HepG2 (cell line): ENCODE results near the gene TP53TG5. TPM values are rescaled to one million over a fixed set of nuclear protein-coding genes. Genes with fewer than 3 reads are reported as not detected.

Source experiments
- BHLHE40 ChIP-seq: IDR thresholded peaks from 2 replicates; pipeline ENCODE4 v1.6.1; 2011; ENCODE audit warnings: low read length, improper control_type of control experiment
- CBFB ChIP-seq: sonication (generic); formaldehyde crosslinking; IDR thresholded peaks from 2 replicates; pipeline ENCODE4 v1.4.0; 2020; ENCODE audit warnings: missing genetic modification reagents
- FOXO4 ChIP-seq: sonication (generic); formaldehyde crosslinking; conservative IDR thresholded peaks from 2 replicates; pipeline ENCODE4 v1.8.1; 2023; ENCODE audit warnings: missing genetic modification reagents
- HOXA3 ChIP-seq: sonication (generic); formaldehyde crosslinking; IDR thresholded peaks from 2 replicates; pipeline ENCODE4 v1.5.0; 2020; ENCODE audit warnings: missing genetic modification reagents
- NFKB2 ChIP-seq: sonication (generic); formaldehyde crosslinking; IDR thresholded peaks from 2 replicates; pipeline ENCODE4 v1.4.0; 2020; ENCODE audit warnings: missing genetic modification reagents, borderline replicate concordance
- PLRG1 ChIP-seq: fragments of 450-650 bp; conservative IDR thresholded peaks from 2 replicates; pipeline ENCODE4 v1.6.1; 2016
- REPIN1 ChIP-seq: sonication (generic); formaldehyde crosslinking; IDR thresholded peaks from 2 replicates; pipeline ENCODE4 v1.8.0; 2022; ENCODE audit warnings: missing genetic modification reagents, low read depth, mild to moderate bottlenecking, borderline replicate concordance
- YEATS4 ChIP-seq: sonication (generic); formaldehyde crosslinking; IDR thresholded peaks from 2 replicates; pipeline ENCODE4 v1.4.0; 2020; ENCODE audit warnings: missing genetic modification reagents, borderline replicate concordance
- ZNF451 ChIP-seq: sonication (generic); formaldehyde crosslinking; IDR thresholded peaks from 2 replicates; pipeline ENCODE4 v1.5.0; 2020; ENCODE audit warnings: mild to moderate bottlenecking, missing genetic modification reagents
- ZNF589 ChIP-seq: sonication (generic); formaldehyde crosslinking; conservative IDR thresholded peaks from 2 replicates; pipeline ENCODE4 v1.8.0; 2022; ENCODE audit warnings: mild to moderate bottlenecking, moderate library complexity, missing genetic modification reagents
- ZNF879 ChIP-seq: sonication (generic); formaldehyde crosslinking; IDR thresholded peaks from 2 replicates; pipeline ENCODE4 v1.8.1; 2023; ENCODE audit warnings: missing genetic modification reagents
- polyA plus RNA-seq, 8 experiments: library from polyadenylated mRNA; depleted of rRNA in 3 of 8; stranded (reverse) in 7 of 8; unstranded in 1 of 8; fragments of >200 nt; fragmentation: Illumina TruSeq in 4 of 8; extraction: Trizol in 4 of 8; gene quantifications; 2 replicates each; pipeline versions ENCODE4 v1.2.1 to v1.2.3, GENCODE V29; 2011 to 2016; ENCODE audit warnings: low read depth in 4 of 8, missing spikeins in 1 of 8, mixed read lengths in 1 of 8; ENCODE audit not compliant: insufficient read depth in 1 of 8
- total RNA-seq, 5 experiments: library from RNA; depleted of rRNA; stranded (reverse); fragments of >200 nt; fragmentation: Illumina TruSeq; extraction: Trizol; gene quantifications; 2 replicates each; pipeline ENCODE4 v1.2.3, GENCODE V29; 2016; ENCODE audit warnings: low read depth in 1 of 5
- TF ChIP-seq, protein P1 (sequence below): sonication (generic); formaldehyde crosslinking; IDR thresholded peaks from 2 replicates; pipeline ENCODE4 v1.8.1; 2023; ENCODE audit warnings: mild to moderate bottlenecking, inconsistent platforms, moderate library complexity, missing genetic modification reagents, borderline replicate concordance
- TF ChIP-seq, protein P2 (sequence below): sonication (generic); formaldehyde crosslinking; IDR thresholded peaks from 2 replicates; pipeline ENCODE4 v1.4.0; 2020; ENCODE audit warnings: missing genetic modification reagents
- TF ChIP-seq, protein P3 (sequence below), 2 experiments: sonication (generic) in 1 of 2; formaldehyde crosslinking in 1 of 2; IDR thresholded peaks; 2 replicates each; pipeline versions ENCODE4 v1.4.0 to v1.6.1; 2016 to 2020; ENCODE audit warnings: borderline replicate concordance in 1 of 2, low read depth in 1 of 2, mild to moderate bottlenecking in 1 of 2, missing genetic modification reagents in 1 of 2

The TP53TG5 gene
- total and polyA plus RNA-seq, 2 of the 13 experiments (the other 11 are each of a cell fraction or from before 2014, with no cell fraction given): 0.11 TPM; not detected in 1

DNA sequence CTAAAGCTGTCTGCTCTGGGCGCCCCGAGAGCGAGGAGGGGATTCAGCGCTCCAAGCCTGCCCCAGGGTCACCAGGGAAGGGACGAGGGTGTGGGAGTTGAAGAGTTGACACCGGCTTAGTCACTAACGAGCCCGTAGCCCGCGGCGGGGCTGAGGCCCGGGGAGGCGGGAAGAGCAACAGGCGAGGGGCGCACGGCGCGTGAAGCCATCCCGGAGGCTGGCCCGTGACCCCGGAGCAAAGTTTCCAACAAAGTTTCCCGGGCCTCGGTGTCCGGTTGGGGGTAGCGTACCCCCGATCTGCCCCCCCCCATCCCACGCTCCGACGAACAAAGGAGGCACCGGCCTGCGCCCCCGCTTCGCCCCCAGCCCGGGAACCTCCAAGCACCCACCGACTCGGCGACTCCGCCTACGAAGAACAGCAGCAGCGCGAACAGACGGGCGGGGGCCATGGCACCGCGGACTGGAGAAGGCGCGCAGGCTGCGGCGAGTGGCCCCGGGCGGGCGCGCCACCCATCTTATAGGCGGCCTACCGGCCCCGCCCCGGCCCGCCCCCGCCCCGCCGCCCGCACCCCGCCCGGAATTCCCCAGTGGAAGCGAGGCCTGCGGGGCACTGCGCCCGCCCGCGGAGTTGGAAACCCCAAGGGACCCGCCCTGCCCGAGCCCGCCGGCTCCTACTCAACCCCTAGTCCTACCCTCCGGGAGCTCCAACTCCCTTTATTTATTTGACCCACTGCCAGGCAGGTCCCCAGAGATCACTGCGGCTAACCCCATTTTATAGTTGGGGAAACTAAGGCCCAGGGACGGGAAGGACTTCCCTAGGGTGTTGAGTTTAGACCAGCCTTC, 30.0 kb downstream of the TP53TG5 start, which contains the start of gene SDC4 (continued):
- TF ChIP-seq FOXO4 (CRISPR knock-in tag) (0 out of 2 replicates have a peak, but pooled peaks have one; percentile 92), ZNF589 (CRISPR knock-in tag) (0 out of 2 replicates have a peak, but pooled peaks have one; percentile 36), BHLHE40 (no peak; the same call in 1 of the 2 replicates), PLRG1 (no peak), ZNF451 (CRISPR knock-in tag) (0 out of 2 replicates have a peak, but pooled peaks have one; percentile 55), HOXA3 (CRISPR knock-in tag) (peak; percentile 70; the same call in 1 of the 2 replicates), YEATS4 (CRISPR knock-in tag) (peak; percentile 18; the same call in 1 of the 2 replicates), CBFB (peak; percentile 60), REPIN1 (CRISPR knock-in tag) (peak; percentile 41; the same call in 1 of the 2 replicates), ZNF879 (CRISPR knock-in tag) (0 out of 2 replicates have a peak, but pooled peaks have one; percentile 30), NFKB2 (peak; percentile 72; the same call in 1 of the 2 replicates)
- TF ChIP-seq, protein P1, sequence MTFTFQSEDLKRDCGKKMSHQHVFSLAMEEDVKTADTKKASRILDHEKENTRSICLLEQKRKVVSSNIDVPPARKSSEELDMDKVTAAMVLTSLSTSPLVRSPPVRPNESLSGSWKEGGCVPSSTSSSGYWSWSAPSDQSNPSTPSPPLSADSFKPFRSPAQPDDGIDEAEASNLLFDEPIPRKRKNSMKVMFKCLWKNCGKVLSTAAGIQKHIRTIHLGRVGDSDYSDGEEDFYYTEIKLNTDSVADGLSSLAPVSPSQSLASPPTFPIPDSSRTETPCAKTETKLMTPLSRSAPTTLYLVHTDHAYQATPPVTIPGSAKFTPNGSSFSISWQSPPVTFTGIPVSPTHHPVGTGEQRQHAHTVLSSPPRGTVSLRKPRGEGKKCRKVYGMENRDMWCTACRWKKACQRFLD (CRISPR knock-in tag): peak; percentile 71
- TF ChIP-seq, protein P2, sequence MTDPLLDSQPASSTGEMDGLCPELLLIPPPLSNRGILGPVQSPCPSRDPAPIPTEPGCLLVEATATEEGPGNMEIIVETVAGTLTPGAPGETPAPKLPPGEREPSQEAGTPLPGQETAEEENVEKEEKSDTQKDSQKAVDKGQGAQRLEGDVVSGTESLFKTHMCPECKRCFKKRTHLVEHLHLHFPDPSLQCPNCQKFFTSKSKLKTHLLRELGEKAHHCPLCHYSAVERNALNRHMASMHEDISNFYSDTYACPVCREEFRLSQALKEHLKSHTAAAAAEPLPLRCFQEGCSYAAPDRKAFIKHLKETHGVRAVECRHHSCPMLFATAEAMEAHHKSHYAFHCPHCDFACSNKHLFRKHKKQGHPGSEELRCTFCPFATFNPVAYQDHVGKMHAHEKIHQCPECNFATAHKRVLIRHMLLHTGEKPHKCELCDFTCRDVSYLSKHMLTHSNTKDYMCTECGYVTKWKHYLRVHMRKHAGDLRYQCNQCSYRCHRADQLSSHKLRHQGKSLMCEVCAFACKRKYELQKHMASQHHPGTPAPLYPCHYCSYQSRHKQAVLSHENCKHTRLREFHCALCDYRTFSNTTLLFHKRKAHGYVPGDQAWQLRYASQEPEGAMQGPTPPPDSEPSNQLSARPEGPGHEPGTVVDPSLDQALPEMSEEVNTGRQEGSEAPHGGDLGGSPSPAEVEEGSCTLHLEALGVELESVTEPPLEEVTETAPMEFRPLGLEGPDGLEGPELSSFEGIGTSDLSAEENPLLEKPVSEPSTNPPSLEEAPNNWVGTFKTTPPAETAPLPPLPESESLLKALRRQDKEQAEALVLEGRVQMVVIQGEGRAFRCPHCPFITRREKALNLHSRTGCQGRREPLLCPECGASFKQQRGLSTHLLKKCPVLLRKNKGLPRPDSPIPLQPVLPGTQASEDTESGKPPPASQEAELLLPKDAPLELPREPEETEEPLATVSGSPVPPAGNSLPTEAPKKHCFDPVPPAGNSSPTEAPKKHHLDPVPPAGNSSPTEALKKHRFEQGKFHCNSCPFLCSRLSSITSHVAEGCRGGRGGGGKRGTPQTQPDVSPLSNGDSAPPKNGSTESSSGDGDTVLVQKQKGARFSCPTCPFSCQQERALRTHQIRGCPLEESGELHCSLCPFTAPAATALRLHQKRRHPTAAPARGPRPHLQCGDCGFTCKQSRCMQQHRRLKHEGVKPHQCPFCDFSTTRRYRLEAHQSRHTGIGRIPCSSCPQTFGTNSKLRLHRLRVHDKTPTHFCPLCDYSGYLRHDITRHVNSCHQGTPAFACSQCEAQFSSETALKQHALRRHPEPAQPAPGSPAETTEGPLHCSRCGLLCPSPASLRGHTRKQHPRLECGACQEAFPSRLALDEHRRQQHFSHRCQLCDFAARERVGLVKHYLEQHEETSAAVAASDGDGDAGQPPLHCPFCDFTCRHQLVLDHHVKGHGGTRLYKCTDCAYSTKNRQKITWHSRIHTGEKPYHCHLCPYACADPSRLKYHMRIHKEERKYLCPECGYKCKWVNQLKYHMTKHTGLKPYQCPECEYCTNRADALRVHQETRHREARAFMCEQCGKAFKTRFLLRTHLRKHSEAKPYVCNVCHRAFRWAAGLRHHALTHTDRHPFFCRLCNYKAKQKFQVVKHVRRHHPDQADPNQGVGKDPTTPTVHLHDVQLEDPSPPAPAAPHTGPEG (CRISPR knock-in tag): peak; percentile 84
- TF ChIP-seq, protein P3, sequence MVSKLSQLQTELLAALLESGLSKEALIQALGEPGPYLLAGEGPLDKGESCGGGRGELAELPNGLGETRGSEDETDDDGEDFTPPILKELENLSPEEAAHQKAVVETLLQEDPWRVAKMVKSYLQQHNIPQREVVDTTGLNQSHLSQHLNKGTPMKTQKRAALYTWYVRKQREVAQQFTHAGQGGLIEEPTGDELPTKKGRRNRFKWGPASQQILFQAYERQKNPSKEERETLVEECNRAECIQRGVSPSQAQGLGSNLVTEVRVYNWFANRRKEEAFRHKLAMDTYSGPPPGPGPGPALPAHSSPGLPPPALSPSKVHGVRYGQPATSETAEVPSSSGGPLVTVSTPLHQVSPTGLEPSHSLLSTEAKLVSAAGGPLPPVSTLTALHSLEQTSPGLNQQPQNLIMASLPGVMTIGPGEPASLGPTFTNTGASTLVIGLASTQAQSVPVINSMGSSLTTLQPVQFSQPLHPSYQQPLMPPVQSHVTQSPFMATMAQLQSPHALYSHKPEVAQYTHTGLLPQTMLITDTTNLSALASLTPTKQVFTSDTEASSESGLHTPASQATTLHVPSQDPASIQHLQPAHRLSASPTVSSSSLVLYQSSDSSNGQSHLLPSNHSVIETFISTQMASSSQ (IDR thresholded peaks at IDR 0.05; ENCODE audit: low read depth): no peak
- TF ChIP-seq, protein P3 (CRISPR knock-in tag; IDR thresholded peaks at IDR 0.05; ENCODE audit: borderline replicate concordance): 0 out of 2 replicates have a peak, but pooled peaks have one; percentile 52
